Activated CD8-positive, alpha-beta T cell treated with anti-CD3 and anti-CD28 coated beads for 36 hours (primary cell): ENCODE data around the gene MCTP1. TPM values are rescaled to one million over a fixed set of nuclear protein-coding genes. Genes with fewer than 3 reads are reported as not detected.

Experiments
- ATAC-seq: fragments of 200-7000 bp; cut with Tn5 transposase; one replicate; pipeline ENCODE4 v1.10.0; 2021; ENCODE audit warnings: mild to moderate bottlenecking, moderate library complexity
- CTCF ChIA-PET: fragments of 350-600 bp; sonication (Branson Sonifier 250); formaldehyde crosslinking; loops from one replicate; lab custom pipeline; 2021; ENCODE audit warnings: antibody characterized with exemption; lab: Charles Lee
- POLR2A ChIA-PET: fragments of 350-600 bp; sonication (Branson Sonifier 250); formaldehyde crosslinking; loops from one replicate; lab custom pipeline; 2021; ENCODE audit warnings: antibody characterized with exemption; lab: Charles Lee
- DNase-seq: peaks from one replicate; pipeline ENCODE4 v3.0.0-alpha.2; 2020
- H3K27ac Mint-ChIP-seq: one replicate; pipeline ENCODE4 v1.8.0; 2021; ENCODE audit warnings: mild to moderate bottlenecking, mixed read lengths
- H3K27me3 Mint-ChIP-seq: one replicate; pipeline ENCODE4 v1.8.0; 2021; ENCODE audit warnings: mixed read lengths
- H3K36me3 Mint-ChIP-seq: one replicate; pipeline ENCODE4 v1.8.0; 2021; ENCODE audit warnings: low read depth, mixed read lengths
- H3K4me1 Mint-ChIP-seq: one replicate; pipeline ENCODE4 v1.8.0; 2021; ENCODE audit warnings: low read depth, mixed read lengths
- H3K4me3 Mint-ChIP-seq: one replicate; pipeline ENCODE4 v1.8.0; 2021; ENCODE audit warnings: mild to moderate bottlenecking, moderate library complexity, mixed read lengths
- H3K9me3 Mint-ChIP-seq: one replicate; pipeline ENCODE4 v1.8.0; 2021; ENCODE audit warnings: mixed read lengths
- intact Hi-C: fragments of 100-400 bp; cut with micrococcal nuclease; formaldehyde crosslinking; loops from one replicate; pipeline ENCODE4 v1.10.0; 2022
- total RNA-seq, 2 experiments: library from RNA; stranded (reverse); gene quantifications; one replicate each; pipeline ENCODE4 v1.2.3, GENCODE V29; 2021
- TF ChIP-seq, protein P1 (sequence below): fragments of 200-600 bp; IDR thresholded peaks from one replicate; pipeline ENCODE4 v1.8.0; 2022; ENCODE audit warnings: antibody characterized with exemption, mild to moderate bottlenecking

The MCTP1 gene
- total RNA-seq, 2 experiments from 2014 or later, result 0.20 to 0.40 TPM

- intact Hi-C loops, result no loop called here
- Mint-ChIP-seq H3K27me3 (no peaks in the 10 kb centered on the region), H3K4me1 (no peaks in the 10 kb centered on the region), H3K36me3 (no peaks in the 10 kb centered on the region), H3K4me3 (no peak overlapping the region), H3K9me3 (no peaks in the 10 kb centered on the region), H3K27ac (no peak overlapping the region)
- DNase-seq (no peak), ATAC-seq (no peak)
- TF ChIP-seq, protein P1, sequence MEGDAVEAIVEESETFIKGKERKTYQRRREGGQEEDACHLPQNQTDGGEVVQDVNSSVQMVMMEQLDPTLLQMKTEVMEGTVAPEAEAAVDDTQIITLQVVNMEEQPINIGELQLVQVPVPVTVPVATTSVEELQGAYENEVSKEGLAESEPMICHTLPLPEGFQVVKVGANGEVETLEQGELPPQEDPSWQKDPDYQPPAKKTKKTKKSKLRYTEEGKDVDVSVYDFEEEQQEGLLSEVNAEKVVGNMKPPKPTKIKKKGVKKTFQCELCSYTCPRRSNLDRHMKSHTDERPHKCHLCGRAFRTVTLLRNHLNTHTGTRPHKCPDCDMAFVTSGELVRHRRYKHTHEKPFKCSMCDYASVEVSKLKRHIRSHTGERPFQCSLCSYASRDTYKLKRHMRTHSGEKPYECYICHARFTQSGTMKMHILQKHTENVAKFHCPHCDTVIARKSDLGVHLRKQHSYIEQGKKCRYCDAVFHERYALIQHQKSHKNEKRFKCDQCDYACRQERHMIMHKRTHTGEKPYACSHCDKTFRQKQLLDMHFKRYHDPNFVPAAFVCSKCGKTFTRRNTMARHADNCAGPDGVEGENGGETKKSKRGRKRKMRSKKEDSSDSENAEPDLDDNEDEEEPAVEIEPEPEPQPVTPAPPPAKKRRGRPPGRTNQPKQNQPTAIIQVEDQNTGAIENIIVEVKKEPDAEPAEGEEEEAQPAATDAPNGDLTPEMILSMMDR, result no peak
- POLR2A ChIA-PET, result no interaction called here
- CTCF ChIA-PET, result no interaction called here
Measured at GRCh38 chr5:95124101-95124500, 160.8 kb downstream of the MCTP1 start.

GRCh38 chr5:95114902-95115301, 170.0 kb downstream of the MCTP1 start:
- Mint-ChIP-seq H3K9me3 (peaks cover 3% of the 10 kb centered on the region), H3K36me3 (no peaks in the 10 kb centered on the region), H3K4me1 (no peaks in the 10 kb centered on the region), H3K4me3 (no peak overlapping the region), H3K27ac (no peak overlapping the region), H3K27me3 (no peaks in the 10 kb centered on the region)
- POLR2A ChIA-PET, result no interaction called here
- intact Hi-C loops, result no loop called here
- ATAC-seq (no peak), DNase-seq (no peak)
- CTCF ChIA-PET, result no interaction called here
- TF ChIP-seq, protein P1, result no peak

- Mint-ChIP-seq H3K9me3 (peaks cover 3% of the 10 kb centered on the region), H3K27me3 (no peaks in the 10 kb centered on the region), H3K4me1 (no peaks in the 10 kb centered on the region), H3K4me3 (no peak overlapping the region), H3K27ac (no peak overlapping the region), H3K36me3 (no peaks in the 10 kb centered on the region)
- no peak for ATAC-seq
- intact Hi-C loops, result no loop called here
- CTCF ChIA-PET, result no interaction called here
- no peak for DNase-seq
- POLR2A ChIA-PET, result no interaction called here
- TF ChIP-seq, protein P1, result no peak
Measured at GRCh38 chr5:95114305-95114704, 170.6 kb downstream of the MCTP1 start.

DNA sequence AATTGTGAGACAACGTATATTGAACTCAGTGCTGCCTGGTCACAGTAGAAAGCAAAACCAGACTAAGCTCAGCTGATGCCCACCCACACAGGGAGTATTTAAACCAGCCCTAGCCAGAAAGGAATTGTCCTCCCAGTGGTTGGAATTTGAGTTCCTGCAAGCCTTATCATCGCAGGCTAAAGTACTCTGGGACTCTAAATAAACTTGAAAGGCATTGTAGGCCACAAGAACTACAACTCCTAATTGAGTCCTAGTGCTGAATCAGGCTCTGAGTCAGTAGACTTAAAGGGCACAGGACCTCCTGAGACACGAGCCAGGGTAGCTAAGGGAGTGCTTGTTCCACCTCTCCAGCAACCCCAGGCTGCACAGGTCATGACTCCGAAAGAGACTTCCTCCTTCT, 171.4 kb downstream of the MCTP1 start:
- no peak overlapping the region for H3K4me3 Mint-ChIP-seq
- ATAC-seq (no peak), DNase-seq (no peak)
- TF ChIP-seq, protein P1, result no peak
- H3K9me3 Mint-ChIP-seq, result peaks cover 3% of the 10 kb centered on the region
- no peak overlapping the region for H3K27ac Mint-ChIP-seq
- ChIA-PET CTCF (no interaction called here), POLR2A (no interaction called here)
- no peaks in the 10 kb centered on the region for H3K27me3 Mint-ChIP-seq
- H3K36me3 Mint-ChIP-seq, result no peaks in the 10 kb centered on the region
- no peaks in the 10 kb centered on the region for H3K4me1 Mint-ChIP-seq
- intact Hi-C loops, result no loop called here

DNA sequence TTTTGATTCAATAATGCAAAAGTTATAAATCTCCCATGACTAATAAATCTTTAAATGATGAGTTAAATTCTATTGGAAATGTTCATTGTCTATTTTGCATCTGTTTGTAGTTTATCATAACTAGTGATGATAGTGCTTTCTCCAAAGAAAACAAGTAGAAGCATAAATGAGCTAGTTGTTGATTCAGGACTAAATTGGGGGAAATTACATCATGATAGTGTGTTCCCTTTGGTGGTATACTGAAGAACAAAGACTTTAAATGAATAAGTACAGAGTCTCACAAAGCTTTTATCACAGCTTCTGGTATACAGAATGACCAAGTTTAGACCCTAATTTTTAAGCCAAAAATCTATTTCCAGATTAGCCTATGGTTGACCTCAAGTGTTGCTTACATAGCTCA, 173.8 kb downstream of the MCTP1 start:
- Mint-ChIP-seq H3K9me3 (peaks cover 3% of the 10 kb centered on the region), H3K4me1 (no peaks in the 10 kb centered on the region), H3K4me3 (no peak overlapping the region), H3K27me3 (no peaks in the 10 kb centered on the region), H3K36me3 (no peaks in the 10 kb centered on the region), H3K27ac (no peak overlapping the region)
- intact Hi-C loops, result no loop called here
- DNase-seq (no peak), ATAC-seq (no peak)
- ChIA-PET CTCF (interaction anchor here (0.7 kb wide), 1 partner anchor 111 kb away, joined by 3 read pairs; no protein-coding TSS in a partner anchor), POLR2A (no interaction called here)
- TF ChIP-seq, protein P1, result no peak
